Kidney (tissue), 14 donors: Measurements from ENCODE around the gene ACTG1. TPM values are rescaled to one million over a fixed set of nuclear protein-coding genes. Genes with fewer than 3 reads are reported as not detected.

Experiments used
- DNase-seq, 5 donors: peaks; one replicate each; pipeline ENCODE4 v3.0.0-alpha.2; 2013 to 2020
- FAIRE-seq: peaks from 2 replicates; lab custom pipeline; 2012; peaks lifted over from hg19 to GRCh38; lab: Jason Lieb, UNC
- H3K27ac ChIP-seq, 2 donors: one replicate each; pipeline ENCODE4 v1.7.0; 2013; ENCODE audit warnings: low read depth in 2 of 2, low read length in 2 of 2, inconsistent platforms in 1 of 2
- H3K27me3 ChIP-seq: one replicate; pipeline ENCODE4 v1.7.1; 2013; ENCODE audit warnings: low read length, inconsistent platforms; ENCODE audit not compliant: control insufficient read depth, insufficient read depth
- H3K36me3 ChIP-seq, 3 donors: one replicate each; pipeline versions ENCODE4 v1.7.0 to v1.7.1; 2013; ENCODE audit warnings: low read length in 3 of 3, control low read depth in 1 of 3, inconsistent platforms in 1 of 3; ENCODE audit not compliant: insufficient read depth in 3 of 3, control insufficient read depth in 2 of 3
- H3K4me1 ChIP-seq, 3 donors: one replicate each; pipeline versions ENCODE4 v1.7.0 to v1.7.1; 2013; ENCODE audit warnings: low read length in 3 of 3, inconsistent platforms in 1 of 3, low read depth in 1 of 3; ENCODE audit not compliant: control insufficient read depth in 2 of 3, insufficient read depth in 2 of 3
- H3K4me3 ChIP-seq, 3 donors: one replicate each; pipeline versions ENCODE4 v1.7.0 to v1.8.1; 2013; ENCODE audit warnings: low read length in 3 of 3, control low read depth in 1 of 3, inconsistent platforms in 1 of 3
- H3K9ac ChIP-seq, 3 donors: one replicate each; pipeline versions ENCODE4 v1.7.0 to v1.7.1; 2013; ENCODE audit warnings: low read length in 3 of 3, control low read depth in 1 of 3, inconsistent platforms in 1 of 3
- H3K9me3 ChIP-seq, 3 donors: one replicate each; pipeline versions ENCODE4 v1.7.0 to v1.7.1; 2013; ENCODE audit warnings: low read length in 3 of 3, control low read depth in 1 of 3, inconsistent platforms in 1 of 3; ENCODE audit not compliant: control insufficient read depth in 2 of 3, insufficient read depth in 1 of 3
- CTCF ChIP-seq: IDR thresholded peaks from 3 replicates; pipeline ENCODE4 v1.5.1; 2012; ENCODE audit warnings: mild to moderate bottlenecking, moderate library complexity, borderline replicate concordance; ENCODE audit not compliant: insufficient read depth; ENCODE audit errors: extremely low read depth
- intact Hi-C: fragments of 100-400 bp; cut with DNase I; formaldehyde crosslinking; loops from one replicate; pipeline ENCODE4 v1.11.1; 2022
- polyA plus RNA-seq: library from polyadenylated mRNA; stranded (reverse); fragments of 350-450 nt; fragmentation: Illumina TruSeq; extraction: RNeasy Lipid Tissue Mini Kit (QIAGEN cat#74804); gene quantifications from one replicate; pipeline ENCODE4 v1.2.3, GENCODE V29; 2014; ENCODE audit warnings: low read depth, low replicate concordance; ENCODE audit not compliant: insufficient read depth
- total RNA-seq: library from RNA; stranded (reverse); fragmentation: NEBNext Ultra II Directional; extraction: Animal tissue kit (Norgen Biotek cat#: 25700); gene quantifications from one replicate; pipeline ENCODE4 v1.2.1, GENCODE V29; 2021
- donor health status: control.
- donor health status: control.
- donor health status: control.
- donor health status: control.
- donor health status: control.
- donor health status: DM: yes; HTN: yes; CAD: no.
- donor health status: Normal renal cell carcinoma (clear cell type).

ACTG1 gene
- total and polyA plus RNA-seq, 2 donors from 2014 or later: 1,350 to 2,632 TPM

- peak in 2 of 5 donors; percentile 65 to 83 for DNase-seq
- Histone ChIP-seq H3K36me3 (no peaks in the 10 kb centered on the region), H3K4me1 (peaks cover 0 to 35% (median 2%) of the 10 kb centered on the region in 3 donors), H3K4me3 (no peak overlapping the region), H3K27ac (peak overlapping the region in 1 of 2 donors; percentile 17), H3K27me3 (no peaks in the 10 kb centered on the region), H3K9me3 (no peaks in the 10 kb centered on the region), H3K9ac (peak overlapping the region in 1 of 3 donors; percentile 26)
- no peak for TF ChIP-seq CTCF
- intact Hi-C loops: no loop called here
- no peak for FAIRE-seq
These were observed 4.9 kb upstream of the ACTG1 start for GRCh38 chr17:81517339-81518112.

GRCh38 chr17:81517009-81517338 lies 4.4 kb upstream of the ACTG1 start:
- no peak overlapping the region for H3K9ac ChIP-seq
- no peak for TF ChIP-seq CTCF

GRCh38 chr17:81516439-81516838 lies 3.8 kb upstream of the ACTG1 start:
- DNase-seq (peak in 2 of 5 donors; percentile 47 to 71), FAIRE-seq (no peak)
- H3K27me3 ChIP-seq: no peaks in the 10 kb centered on the region
- no peaks in the 10 kb centered on the region for H3K9me3 ChIP-seq
- H3K4me1 ChIP-seq: peaks cover 0 to 36% (median 2%) of the 10 kb centered on the region in 3 donors
- TF ChIP-seq CTCF: no peak
- H3K4me3 ChIP-seq: peak overlapping the region in 1 of 3 donors; percentile 49
- H3K36me3 ChIP-seq: peaks cover 0 to 5% (median 0%) of the 10 kb centered on the region in 3 donors
- H3K9ac ChIP-seq: peak overlapping the region in 2 of 3 donors; percentile 22 to 65
- no peak overlapping the region for H3K27ac ChIP-seq
- intact Hi-C loops: no loop called here

More at GRCh38 chr17:81517009-81517338, 4.4 kb upstream of the ACTG1 start:
- Histone ChIP-seq H3K9me3 (no peaks in the 10 kb centered on the region), H3K27ac (no peak overlapping the region), H3K4me1 (peaks cover 0 to 35% (median 2%) of the 10 kb centered on the region in 3 donors), H3K4me3 (no peak overlapping the region), H3K27me3 (no peaks in the 10 kb centered on the region), H3K36me3 (no peaks in the 10 kb centered on the region)
- intact Hi-C loops: no loop called here
- peak in 2 of 5 donors; percentile 57 to 77 for DNase-seq
- no peak for FAIRE-seq
